Gastrocnemius medialis (tissue), 4 donors: ENCODE measurements around the gene VLDLR.
A peak's percentile ranks its signal among the peaks of the same experiment; 100 is the strongest.

ENCODE experiments used
- POLR2A ChIP-seq, 2 donors: fragments of 450-650 bp; IDR thresholded peaks; one replicate each; pipeline ENCODE4 v1.6.1; 2017; ENCODE audit warnings: antibody characterized with exemption in 2 of 2, mild to moderate bottlenecking in 2 of 2, moderate library complexity in 2 of 2
- TF ChIP-seq, protein P1 (sequence below), 5 experiments: fragments of 450-650 bp in 3 of 5; fragments of 200-600 bp in 2 of 5; sonication (generic) in 2 of 5; IDR thresholded peaks in 4 of 5; conservative IDR thresholded peaks in 1 of 5; 1 replicate in 4 of 5; 2 replicates in 1 of 5; pipeline ENCODE4 v1.5.1; 2016 to 2019; ENCODE audit warnings: antibody characterized with exemption in 5 of 5, mild to moderate bottlenecking in 3 of 5, moderate library complexity in 3 of 5

DNA sequence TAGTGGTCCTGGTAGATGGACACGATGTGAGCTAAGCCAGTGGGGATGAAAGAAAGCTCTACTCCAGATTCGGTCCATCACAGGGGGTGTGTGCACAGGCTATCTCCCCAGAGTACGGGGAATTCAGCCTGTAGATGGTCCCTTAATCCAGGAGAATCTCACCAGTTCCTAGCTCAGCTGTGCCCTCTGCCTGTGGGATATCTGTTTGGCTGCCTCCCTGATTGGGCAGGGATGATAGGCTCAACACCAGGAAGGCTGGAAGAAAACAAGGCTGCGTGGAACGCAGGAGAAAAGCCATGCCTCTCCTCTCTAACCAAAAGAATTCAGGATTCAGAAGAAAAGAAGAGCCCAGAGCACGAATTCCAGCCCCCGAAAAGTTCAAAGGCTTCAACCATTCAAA is 40.9 kb downstream of the VLDLR start:
- TF ChIP-seq, protein P1, sequence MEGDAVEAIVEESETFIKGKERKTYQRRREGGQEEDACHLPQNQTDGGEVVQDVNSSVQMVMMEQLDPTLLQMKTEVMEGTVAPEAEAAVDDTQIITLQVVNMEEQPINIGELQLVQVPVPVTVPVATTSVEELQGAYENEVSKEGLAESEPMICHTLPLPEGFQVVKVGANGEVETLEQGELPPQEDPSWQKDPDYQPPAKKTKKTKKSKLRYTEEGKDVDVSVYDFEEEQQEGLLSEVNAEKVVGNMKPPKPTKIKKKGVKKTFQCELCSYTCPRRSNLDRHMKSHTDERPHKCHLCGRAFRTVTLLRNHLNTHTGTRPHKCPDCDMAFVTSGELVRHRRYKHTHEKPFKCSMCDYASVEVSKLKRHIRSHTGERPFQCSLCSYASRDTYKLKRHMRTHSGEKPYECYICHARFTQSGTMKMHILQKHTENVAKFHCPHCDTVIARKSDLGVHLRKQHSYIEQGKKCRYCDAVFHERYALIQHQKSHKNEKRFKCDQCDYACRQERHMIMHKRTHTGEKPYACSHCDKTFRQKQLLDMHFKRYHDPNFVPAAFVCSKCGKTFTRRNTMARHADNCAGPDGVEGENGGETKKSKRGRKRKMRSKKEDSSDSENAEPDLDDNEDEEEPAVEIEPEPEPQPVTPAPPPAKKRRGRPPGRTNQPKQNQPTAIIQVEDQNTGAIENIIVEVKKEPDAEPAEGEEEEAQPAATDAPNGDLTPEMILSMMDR (IDR thresholded peaks at IDR 0.05 in 4 of 5, conservative IDR thresholded peaks at IDR 0.05 in 1 of 5) = peak in 3 of 5 experiments; percentile 24 to 33 (median 26)
- no peak for TF ChIP-seq POLR2A (IDR thresholded peaks at IDR 0.05)
